HUES48 (cell line): ENCODE data around the gene H19.

Experiments used
- H3K27ac ChIP-seq: one replicate; pipeline ENCODE4 v1.7.0; 2013; ENCODE audit warnings: low read depth, low read length, inconsistent platforms
- H3K27me3 ChIP-seq: 2 replicates; pipeline ENCODE4 v1.6.1; 2013; ENCODE audit warnings: mild to moderate bottlenecking, low read length; ENCODE audit not compliant: control insufficient read depth, insufficient read depth
- H3K36me3 ChIP-seq: 2 replicates; pipeline ENCODE4 v1.6.1; 2013; ENCODE audit warnings: low read length; ENCODE audit not compliant: control insufficient read depth, insufficient read depth
- H3K4me1 ChIP-seq: 2 replicates; pipeline ENCODE4 v1.6.1; 2013; ENCODE audit warnings: mild to moderate bottlenecking, low read length; ENCODE audit not compliant: control insufficient read depth, insufficient read depth
- H3K4me3 ChIP-seq: 2 replicates; pipeline ENCODE4 v1.5.1; 2013; ENCODE audit warnings: mild to moderate bottlenecking, low read depth, low read length
- H3K9ac ChIP-seq: 2 replicates; pipeline ENCODE4 v1.6.1; 2013; ENCODE audit warnings: mild to moderate bottlenecking, low read depth, low read length, moderate library complexity
- H3K9me3 ChIP-seq: 2 replicates; pipeline ENCODE4 v1.6.1; 2013; ENCODE audit warnings: low read length; ENCODE audit not compliant: control insufficient read depth, insufficient read depth

The H19 gene

DNA sequence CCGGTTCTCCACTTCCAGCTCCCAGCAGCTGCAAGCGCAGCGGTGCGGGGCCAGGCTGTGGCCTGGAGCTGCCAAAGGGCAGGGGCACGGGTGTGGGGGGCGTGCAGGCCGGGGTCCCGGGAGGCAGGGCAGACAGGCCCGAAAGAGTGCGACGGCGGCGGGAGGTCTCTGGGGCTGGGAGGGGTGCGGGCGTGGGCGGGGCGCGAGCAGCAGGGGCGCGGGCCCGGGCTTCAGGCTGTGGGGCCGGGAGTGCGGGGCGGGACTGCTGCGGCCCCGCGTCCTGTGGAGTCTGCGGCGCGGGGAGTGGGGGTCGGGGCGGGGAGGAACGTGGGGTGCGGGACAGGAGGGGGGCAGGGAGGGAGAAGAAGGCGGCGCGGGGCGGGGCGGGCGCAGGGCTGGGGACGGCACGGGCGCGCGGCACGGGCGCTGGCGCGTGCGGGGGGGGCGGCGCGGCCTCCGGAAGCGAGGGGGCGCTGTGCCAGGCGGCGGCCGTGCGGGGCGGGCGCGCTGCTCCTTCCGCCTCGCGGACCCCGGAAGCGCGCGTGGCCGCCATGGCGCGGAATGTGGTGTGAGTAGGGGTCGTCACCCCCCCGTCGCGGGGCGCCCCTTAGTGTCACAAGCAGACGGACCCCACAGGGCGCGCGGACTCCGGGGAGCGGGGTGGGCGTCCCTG is 50.7 kb downstream of the H19 start, which contains the start of gene MRPL23:
Gene MRPL23, plus strand, starts transcription at position 521 of the 673 bp plus-strand sequence. Its CDS starts 31 bp downstream, at position 552.
- Histone ChIP-seq H3K4me1 (no peaks in the 10 kb centered on the region), H3K27me3 (no peaks in the 10 kb centered on the region), H3K4me3 (no peak within 1 kb of the TSS)

More for the DNA sequence above, 50.7 kb downstream of the H19 start, which contains the start of gene MRPL23:
- no peaks in the 10 kb centered on the region for H3K36me3 ChIP-seq
- H3K27ac ChIP-seq: no peak within 1 kb of the TSS
- no peaks in the 10 kb centered on the region for H3K9me3 ChIP-seq
- no peak within 1 kb of the TSS for H3K9ac ChIP-seq
